K562 (cell line): ENCODE data around the gene GLRX2. TPM values are rescaled to one million over a fixed set of nuclear protein-coding genes. Genes with fewer than 3 reads are reported as not detected.
A peak's percentile ranks its signal among the peaks of the same experiment; 100 is the strongest.

Experiments
- EGR1 ChIP-seq: fragments of 450-650 bp; conservative IDR thresholded peaks from 2 replicates; pipeline ENCODE4 v1.6.1; 2017; ENCODE audit warnings: mild to moderate bottlenecking
- GTF2F1 ChIP-seq: IDR thresholded peaks from 2 replicates; pipeline ENCODE4 v1.6.1; 2011; ENCODE audit warnings: low read depth, low read length, improper control_type of control experiment
- HMG20B ChIP-seq: fragments of 250-450 bp; sonication (Bioruptor Pico); IDR thresholded peaks from 2 replicates; pipeline ENCODE4 v1.5.0; 2021; ENCODE audit warnings: mild to moderate bottlenecking
- HMGN3 ChIP-seq: IDR thresholded peaks from 2 replicates; pipeline ENCODE4 v1.6.1; 2011; ENCODE audit warnings: borderline replicate concordance, low read depth, mild to moderate bottlenecking, mixed read lengths, low read length; ENCODE audit not compliant: insufficient read length; ENCODE audit errors: extremely low read depth
- LARP7 ChIP-seq: fragments of 450-650 bp; IDR thresholded peaks from 2 replicates; pipeline ENCODE4 v1.6.1; 2016
- MBD1 ChIP-seq: fragments of 250-450 bp; sonication (Bioruptor Pico); IDR thresholded peaks from 2 replicates; pipeline ENCODE4 v1.8.0; 2022; ENCODE audit warnings: inconsistent platforms
- POU5F1 ChIP-seq: fragments of 150-350 bp; IDR thresholded peaks from 2 replicates; pipeline ENCODE4 v1.6.1; 2014; ENCODE audit warnings: borderline replicate concordance, low read length, low read depth, mild to moderate bottlenecking; ENCODE audit not compliant: partially characterized antibody
- SMARCA4 ChIP-seq: fragments of 450-650 bp; IDR thresholded peaks from 2 replicates; pipeline ENCODE4 v1.6.1; 2016
- SP2 ChIP-seq: IDR thresholded peaks from 2 replicates; pipeline ENCODE4 v1.6.1; 2011; ENCODE audit warnings: mild to moderate bottlenecking, low read depth, low read length, moderate library complexity; ENCODE audit not compliant: poor library complexity, severe bottlenecking; ENCODE audit errors: extremely low read depth
- TCFL5 ChIP-seq: fragments of 250-450 bp; sonication (Bioruptor Pico); conservative IDR thresholded peaks from 2 replicates; pipeline ENCODE4 v1.6.1; 2021; ENCODE audit warnings: mild to moderate bottlenecking, moderate library complexity, matching md5 sums
- TGIF2 ChIP-seq: sonication (generic); formaldehyde crosslinking; IDR thresholded peaks from 2 replicates; pipeline ENCODE4 v1.8.1; 2022; ENCODE audit warnings: mild to moderate bottlenecking, missing genetic modification reagents, moderate library complexity
- ZBED1 ChIP-seq: IDR thresholded peaks from 2 replicates; pipeline ENCODE4 v1.6.1; 2014
- ZNF12 ChIP-seq: sonication (generic); formaldehyde crosslinking; IDR thresholded peaks from 2 replicates; pipeline ENCODE4 v1.4.0; 2020; ENCODE audit warnings: mild to moderate bottlenecking, missing genetic modification reagents
- ZNF124 ChIP-seq: sonication (generic); formaldehyde crosslinking; IDR thresholded peaks from 2 replicates; pipeline ENCODE4 v1.8.1; 2022; ENCODE audit warnings: missing genetic modification reagents
- ZNF263 ChIP-seq: sonication (generic); formaldehyde crosslinking; IDR thresholded peaks from 2 replicates; pipeline ENCODE4 v1.8.0; 2022; ENCODE audit warnings: mild to moderate bottlenecking, missing genetic modification reagents, borderline replicate concordance
- ZNF408 ChIP-seq: fragments of 250-450 bp; sonication (Bioruptor Pico); IDR thresholded peaks from 2 replicates; pipeline ENCODE4 v1.4.0; 2020; ENCODE audit warnings: low read depth, mild to moderate bottlenecking, moderate library complexity
- ZNF740 ChIP-seq, 3 experiments: fragments of 200-800 bp in 1 of 3; sonication (Bioruptor generic) in 1 of 3; sonication (generic) in 1 of 3; formaldehyde crosslinking in 1 of 3; IDR thresholded peaks; 2 replicates each; pipeline versions ENCODE4 v1.6.1 to v1.8.0; 2016 to 2022; ENCODE audit warnings: mild to moderate bottlenecking in 2 of 3, missing compliant biosample characterization in 2 of 3, missing genetic modification characterization in 2 of 3, missing genetic modification reagents in 1 of 3
- polyA plus RNA-seq, 8 experiments: library from polyadenylated mRNA; depleted of rRNA in 4 of 8; stranded (reverse) in 5 of 8; unstranded in 3 of 8; fragments of >200 nt; fragmentation: Nextera tagmentation in 2 of 8; fragmentation: Illumina TruSeq in 1 of 8; extraction: Ambion mirVana in 2 of 8; extraction: Trizol in 1 of 8; gene quantifications; 2 replicates each; pipeline versions ENCODE4 v1.2.1 to v1.2.3, GENCODE V29; 2011 to 2014; ENCODE audit warnings: inconsistent platforms in 1 of 8, missing spikeins in 1 of 8
- total RNA-seq, 7 experiments: library from RNA; depleted of rRNA in 6 of 7; stranded (reverse); fragments of >200 nt in 6 of 7; fragmentation: Illumina TruSeq in 2 of 7; extraction: Trizol in 2 of 7; gene quantifications; 2 replicates each; pipeline versions ENCODE4 v1.2.1 to v1.2.3, GENCODE V29; 2011 to 2021; ENCODE audit warnings: low replicate concordance in 1 of 7
- TF ChIP-seq, protein P1 (sequence below): sonication (generic); formaldehyde crosslinking; IDR thresholded peaks from 2 replicates; pipeline ENCODE4 v1.8.0; 2022; ENCODE audit warnings: mild to moderate bottlenecking, low read depth, missing genetic modification reagents
- TF ChIP-seq, protein P2 (sequence below): sonication (generic); formaldehyde crosslinking; IDR thresholded peaks from 2 replicates; pipeline ENCODE4 v1.8.0; 2022; ENCODE audit warnings: missing genetic modification reagents, mild to moderate bottlenecking, borderline replicate concordance
- TF ChIP-seq, protein P3 (sequence below): sonication (generic); formaldehyde crosslinking; IDR thresholded peaks from 2 replicates; pipeline ENCODE4 v1.8.1; 2023; ENCODE audit warnings: mild to moderate bottlenecking, missing genetic modification reagents

Gene GLRX2
- total and polyA plus RNA-seq, 9 of the 15 experiments (the other 6 are each of a cell fraction or from before 2014, with no cell fraction given) = 13.3 to 82.6 (median 55.1) TPM

- peak; percentile 95 for TF ChIP-seq EGR1
- TF ChIP-seq, protein P1, sequence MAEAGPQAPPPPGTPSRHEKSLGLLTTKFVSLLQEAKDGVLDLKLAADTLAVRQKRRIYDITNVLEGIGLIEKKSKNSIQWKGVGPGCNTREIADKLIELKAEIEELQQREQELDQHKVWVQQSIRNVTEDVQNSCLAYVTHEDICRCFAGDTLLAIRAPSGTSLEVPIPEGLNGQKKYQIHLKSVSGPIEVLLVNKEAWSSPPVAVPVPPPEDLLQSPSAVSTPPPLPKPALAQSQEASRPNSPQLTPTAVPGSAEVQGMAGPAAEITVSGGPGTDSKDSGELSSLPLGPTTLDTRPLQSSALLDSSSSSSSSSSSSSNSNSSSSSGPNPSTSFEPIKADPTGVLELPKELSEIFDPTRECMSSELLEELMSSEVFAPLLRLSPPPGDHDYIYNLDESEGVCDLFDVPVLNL = 0 out of 2 replicates have a peak, but pooled peaks have one; percentile 68
- peak; percentile 57; the same call in 1 of the 2 replicates for TF ChIP-seq SMARCA4
- peak; percentile 99 for TF ChIP-seq ZNF740 (CRISPR knock-in tag; IDR thresholded peaks at IDR 0.05)
- TF ChIP-seq ZNF740 (tag; IDR thresholded peaks at IDR 0.05) = peak in 1 of 2 experiments; percentile 92; a peak in 2 of 4 replicates
- TF ChIP-seq ZNF124 (CRISPR knock-in tag) = no peak
- TF ChIP-seq ZNF12 (CRISPR knock-in tag) = peak; percentile 74; the same call in 1 of the 2 replicates
- peak; percentile 64; the same call in 1 of the 2 replicates for TF ChIP-seq TGIF2 (CRISPR knock-in tag)
- TF ChIP-seq, protein P2, sequence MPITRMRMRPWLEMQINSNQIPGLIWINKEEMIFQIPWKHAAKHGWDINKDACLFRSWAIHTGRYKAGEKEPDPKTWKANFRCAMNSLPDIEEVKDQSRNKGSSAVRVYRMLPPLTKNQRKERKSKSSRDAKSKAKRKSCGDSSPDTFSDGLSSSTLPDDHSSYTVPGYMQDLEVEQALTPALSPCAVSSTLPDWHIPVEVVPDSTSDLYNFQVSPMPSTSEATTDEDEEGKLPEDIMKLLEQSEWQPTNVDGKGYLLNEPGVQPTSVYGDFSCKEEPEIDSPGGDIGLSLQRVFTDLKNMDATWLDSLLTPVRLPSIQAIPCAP (CRISPR knock-in tag) = no peak
- TF ChIP-seq LARP7 = peak; percentile 96
- TF ChIP-seq ZNF408 (CRISPR knock-in tag) = no peak
- TF ChIP-seq HMG20B (CRISPR knock-in tag) = no peak
- no peak for TF ChIP-seq SP2
- TF ChIP-seq ZBED1 = 0 out of 2 replicates have a peak, but pooled peaks have one; percentile 67
- no peak for TF ChIP-seq TCFL5 (CRISPR knock-in tag)
- peak; percentile 91 for TF ChIP-seq HMGN3
- TF ChIP-seq GTF2F1 = peak; percentile 83
- no peak for TF ChIP-seq POU5F1
- TF ChIP-seq, protein P3, sequence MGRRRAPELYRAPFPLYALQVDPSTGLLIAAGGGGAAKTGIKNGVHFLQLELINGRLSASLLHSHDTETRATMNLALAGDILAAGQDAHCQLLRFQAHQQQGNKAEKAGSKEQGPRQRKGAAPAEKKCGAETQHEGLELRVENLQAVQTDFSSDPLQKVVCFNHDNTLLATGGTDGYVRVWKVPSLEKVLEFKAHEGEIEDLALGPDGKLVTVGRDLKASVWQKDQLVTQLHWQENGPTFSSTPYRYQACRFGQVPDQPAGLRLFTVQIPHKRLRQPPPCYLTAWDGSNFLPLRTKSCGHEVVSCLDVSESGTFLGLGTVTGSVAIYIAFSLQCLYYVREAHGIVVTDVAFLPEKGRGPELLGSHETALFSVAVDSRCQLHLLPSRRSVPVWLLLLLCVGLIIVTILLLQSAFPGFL (CRISPR knock-in tag) = 0 out of 2 replicates have a peak, but pooled peaks have one; percentile 70
- no peak; the same call in 1 of the 2 replicates for TF ChIP-seq ZNF263 (CRISPR knock-in tag)
- TF ChIP-seq MBD1 (CRISPR knock-in tag) = no peak
Observed at GRCh38 chr1:193121616-193122593, 16.7 kb upstream of the GLRX2 start, which contains the start of gene CDC73 (continued).
